NB4 (cell line): Measurements from ENCODE around the gene AUP1.

Experiments
- POLR2A ChIP-seq: IDR thresholded peaks from 2 replicates; pipeline ENCODE4 v1.6.1; 2011; ENCODE audit warnings: mild to moderate bottlenecking; ENCODE audit not compliant: insufficient read length; ENCODE audit errors: extremely low read depth
- TF ChIP-seq, protein P1 (sequence below): IDR thresholded peaks from one replicate; pipeline ENCODE4 v1.5.1; 2012; ENCODE audit warnings: low read depth, low read length
- TF ChIP-seq, protein P2 (sequence below): IDR thresholded peaks from 2 replicates; pipeline ENCODE4 v1.6.1; 2011; ENCODE audit warnings: low read depth, low read length

- TF ChIP-seq, protein P1, sequence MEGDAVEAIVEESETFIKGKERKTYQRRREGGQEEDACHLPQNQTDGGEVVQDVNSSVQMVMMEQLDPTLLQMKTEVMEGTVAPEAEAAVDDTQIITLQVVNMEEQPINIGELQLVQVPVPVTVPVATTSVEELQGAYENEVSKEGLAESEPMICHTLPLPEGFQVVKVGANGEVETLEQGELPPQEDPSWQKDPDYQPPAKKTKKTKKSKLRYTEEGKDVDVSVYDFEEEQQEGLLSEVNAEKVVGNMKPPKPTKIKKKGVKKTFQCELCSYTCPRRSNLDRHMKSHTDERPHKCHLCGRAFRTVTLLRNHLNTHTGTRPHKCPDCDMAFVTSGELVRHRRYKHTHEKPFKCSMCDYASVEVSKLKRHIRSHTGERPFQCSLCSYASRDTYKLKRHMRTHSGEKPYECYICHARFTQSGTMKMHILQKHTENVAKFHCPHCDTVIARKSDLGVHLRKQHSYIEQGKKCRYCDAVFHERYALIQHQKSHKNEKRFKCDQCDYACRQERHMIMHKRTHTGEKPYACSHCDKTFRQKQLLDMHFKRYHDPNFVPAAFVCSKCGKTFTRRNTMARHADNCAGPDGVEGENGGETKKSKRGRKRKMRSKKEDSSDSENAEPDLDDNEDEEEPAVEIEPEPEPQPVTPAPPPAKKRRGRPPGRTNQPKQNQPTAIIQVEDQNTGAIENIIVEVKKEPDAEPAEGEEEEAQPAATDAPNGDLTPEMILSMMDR: no peak
- TF ChIP-seq POLR2A: no peak
- TF ChIP-seq, protein P2, sequence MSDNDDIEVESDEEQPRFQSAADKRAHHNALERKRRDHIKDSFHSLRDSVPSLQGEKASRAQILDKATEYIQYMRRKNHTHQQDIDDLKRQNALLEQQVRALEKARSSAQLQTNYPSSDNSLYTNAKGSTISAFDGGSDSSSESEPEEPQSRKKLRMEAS: no peak
Observed at GRCh38 chr2:74488643-74489481, 40.6 kb downstream of the AUP1 start.
